GM13977 (cell line): Measurements from ENCODE around the gene CDC42BPB.

Experiments
- DNase-seq: peaks from one replicate; pipeline ENCODE4 v3.0.0; 2012; ENCODE audit warnings: low spot score
- CTCF ChIP-seq: IDR thresholded peaks from 2 replicates; pipeline ENCODE4 v1.5.1; 2012; ENCODE audit warnings: mild to moderate bottlenecking, control low read depth; ENCODE audit not compliant: insufficient read depth; ENCODE audit errors: extremely low read depth, missing control alignments
- in situ Hi-C: fragments of 300-500 bp; cut with MboI; formaldehyde crosslinking; loops from one replicate; pipeline ENCODE4 v1.12.0; 2022; ENCODE audit warnings: low sequenced_read_pairs, low pct_unique_long_range_greater_than_20kb, mixed read lengths, inconsistent platforms; ENCODE audit not compliant: unreplicated experiment

CDC42BPB gene

GRCh38 chr14:102980409-102980810 is 76.9 kb downstream of the CDC42BPB start:
- in situ Hi-C loops, result no loop called here
- TF ChIP-seq CTCF, result no peak
- no peak for DNase-seq

- TF ChIP-seq CTCF, result no peak
- in situ Hi-C loops, result no loop called here
- DNase-seq, result no peak
Observed at GRCh38 chr14:102979406-102979805, 77.9 kb downstream of the CDC42BPB start.

- in situ Hi-C loops, result no loop called here
- no peak for TF ChIP-seq CTCF
- no peak for DNase-seq
Observed at GRCh38 chr14:102977475-102977874, 79.9 kb downstream of the CDC42BPB start.

GRCh38 chr14:102975662-102976061 is 81.7 kb downstream of the CDC42BPB start:
- in situ Hi-C loops, result no loop called here
- no peak for TF ChIP-seq CTCF
- DNase-seq, result no peak

- no peak for DNase-seq
- no peak for TF ChIP-seq CTCF
- in situ Hi-C loops, result no loop called here
Observed at GRCh38 chr14:102973706-102974285, 83.6 kb downstream of the CDC42BPB start.

- in situ Hi-C loops, result no loop called here
- DNase-seq, result no peak
- no peak for TF ChIP-seq CTCF
Observed at GRCh38 chr14:102971836-102972606, 85.3 kb downstream of the CDC42BPB start.
